Natural killer cell (primary cell): ENCODE measurements around the gene BICC1. TPM values are rescaled to one million over a fixed set of nuclear protein-coding genes. Genes with fewer than 3 reads are reported as not detected.

Experiments
- ATAC-seq, 3 donors: fragments of 150-1000 bp in 2 of 3; fragments of 200-7000 bp in 1 of 3; cut with Tn5 transposase; 1 replicate in 1 of 3; 2 replicates in 2 of 3; pipeline ENCODE4 v1.10.0; 2021; ENCODE audit warnings: mild to moderate bottlenecking in 2 of 3, moderate library complexity in 2 of 3
- DNase-seq, 2 donors: peaks; one replicate each; pipeline versions ENCODE4 v3.0.0 to v3.0.0-alpha.2; 2013 to 2021; ENCODE audit warnings: mixed read lengths in 1 of 2
- H3K27ac ChIP-seq: one replicate; pipeline ENCODE4 v1.5.1; 2013; ENCODE audit warnings: mild to moderate bottlenecking, low read length
- H3K27me3 ChIP-seq: one replicate; pipeline ENCODE4 v1.6.1; 2013; ENCODE audit warnings: low read length; ENCODE audit not compliant: control insufficient read depth, insufficient read depth
- H3K36me3 ChIP-seq: one replicate; pipeline ENCODE4 v1.6.1; 2013; ENCODE audit warnings: low read length; ENCODE audit not compliant: control insufficient read depth, insufficient read depth
- H3K4me1 ChIP-seq: one replicate; pipeline ENCODE4 v1.6.1; 2013; ENCODE audit warnings: low read length; ENCODE audit not compliant: control insufficient read depth, insufficient read depth
- H3K4me3 ChIP-seq: one replicate; pipeline ENCODE4 v1.5.1; 2013; ENCODE audit warnings: low read length
- H3K9me3 ChIP-seq: one replicate; pipeline ENCODE4 v1.6.1; 2013; ENCODE audit warnings: low read length; ENCODE audit not compliant: control insufficient read depth, insufficient read depth
- H3K27ac Mint-ChIP-seq, 2 donors: one replicate each; pipeline ENCODE4 v1.8.0; 2022; ENCODE audit warnings: mild to moderate bottlenecking in 2 of 2, mixed read lengths in 2 of 2, moderate library complexity in 1 of 2
- H3K27me3 Mint-ChIP-seq, 2 donors: one replicate each; pipeline ENCODE4 v1.8.0; 2022; ENCODE audit warnings: low read depth in 2 of 2, mixed read lengths in 2 of 2
- H3K36me3 Mint-ChIP-seq: one replicate; pipeline ENCODE4 v1.8.0; 2022; ENCODE audit warnings: mixed read lengths
- H3K4me1 Mint-ChIP-seq, 2 donors: one replicate each; pipeline ENCODE4 v1.8.0; 2022; ENCODE audit warnings: mixed read lengths in 2 of 2
- H3K4me3 Mint-ChIP-seq: one replicate; pipeline ENCODE4 v1.8.0; 2022; ENCODE audit warnings: mild to moderate bottlenecking, moderate library complexity, mixed read lengths
- H3K9me3 Mint-ChIP-seq, 2 donors: one replicate each; pipeline ENCODE4 v1.8.0; 2022; ENCODE audit warnings: mixed read lengths in 2 of 2
- CTCF ChIP-seq: fragments of 200-600 bp; IDR thresholded peaks from one replicate; pipeline ENCODE4 v1.8.0; 2022; ENCODE audit warnings: antibody characterized with exemption
- WGBS: methylation state at CpG from one replicate; pipeline ENCODE4 v1.1.7; 2013; ENCODE audit warnings: missing lambda C conversion rate; ENCODE audit not compliant: insufficient coverage; 5-methylcytosine and 5-hydroxymethylcytosine counted together
- intact Hi-C: fragments of 100-400 bp; cut with micrococcal nuclease; formaldehyde crosslinking; loops from one replicate; pipeline ENCODE4 v1.14.2; 2022
- total RNA-seq, 4 donors: library from RNA; stranded (reverse); fragments of 120-200 nt in 1 of 4; gene quantifications; one replicate each; pipeline versions ENCODE4 v1.2.3 to v1.2.4, GENCODE V29; 2013 to 2022

The BICC1 gene
- total RNA-seq, 3 donors from 2014 or later (not counting 1 experiment from before 2014, with no cell fraction given): 0.14 TPM; not detected in 2

- H3K27ac Mint-ChIP-seq: no peak overlapping the region
- no peaks in the 10 kb centered on the region for H3K4me1 ChIP-seq
- H3K36me3 ChIP-seq: no peaks in the 10 kb centered on the region
- 90% methylated on average over 7 of the region's 7 CpGs for WGBS
- no peak for TF ChIP-seq CTCF
- H3K4me1 Mint-ChIP-seq: no peaks in the 10 kb centered on the region
- no peaks in the 10 kb centered on the region for H3K27me3 Mint-ChIP-seq
- DNase-seq: no peak
- H3K4me3 ChIP-seq: no peak overlapping the region
- no peaks in the 10 kb centered on the region for H3K36me3 Mint-ChIP-seq
- H3K27ac ChIP-seq: no peak overlapping the region
- H3K9me3 ChIP-seq: no peaks in the 10 kb centered on the region
- H3K9me3 Mint-ChIP-seq: peaks cover 2 to 14% of the 10 kb centered on the region in 2 donors
- intact Hi-C loops: no loop called here
- no peak overlapping the region for H3K4me3 Mint-ChIP-seq
- no peaks in the 10 kb centered on the region for H3K27me3 ChIP-seq
- no peak for ATAC-seq
Observed at GRCh38 chr10:58599927-58600553, 87.4 kb downstream of the BICC1 start.

DNA sequence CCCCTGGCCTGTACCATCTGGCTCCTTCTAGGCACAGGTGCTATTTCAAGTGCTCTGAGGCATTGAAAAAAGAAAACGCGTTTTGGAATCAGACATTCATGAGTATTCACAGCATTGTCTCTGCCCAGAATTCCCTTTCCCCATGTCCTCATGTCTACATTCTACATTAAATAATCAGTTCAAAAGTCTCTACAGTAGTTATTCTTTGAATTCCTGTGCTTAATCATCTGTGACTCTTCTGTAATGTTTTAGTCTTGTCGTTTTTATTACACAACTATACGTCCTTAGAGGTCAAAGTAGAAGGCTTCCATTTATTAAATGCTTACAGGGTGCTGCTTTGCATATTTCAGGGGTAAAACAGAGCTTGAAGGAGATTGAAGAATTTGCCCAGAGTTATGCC, 95.7 kb downstream of the BICC1 start:
- ATAC-seq: no peak
- intact Hi-C loops: no loop called here
- TF ChIP-seq CTCF: no peak
- Mint-ChIP-seq H3K27ac (no peak overlapping the region), H3K4me3 (no peak overlapping the region), H3K27me3 (no peaks in the 10 kb centered on the region), H3K36me3 (no peaks in the 10 kb centered on the region), H3K9me3 (peaks cover 5 to 6% of the 10 kb centered on the region in 2 donors), H3K4me1 (no peaks in the 10 kb centered on the region)
- H3K4me3 ChIP-seq: no peak overlapping the region
- no peaks in the 10 kb centered on the region for H3K27me3 ChIP-seq
- H3K27ac ChIP-seq: no peak overlapping the region
- no peaks in the 10 kb centered on the region for H3K4me1 ChIP-seq
- no peaks in the 10 kb centered on the region for H3K36me3 ChIP-seq
- WGBS: 92% methylated on average over 4 of the region's 4 CpGs
- DNase-seq: no peak
- no peaks in the 10 kb centered on the region for H3K9me3 ChIP-seq

DNA sequence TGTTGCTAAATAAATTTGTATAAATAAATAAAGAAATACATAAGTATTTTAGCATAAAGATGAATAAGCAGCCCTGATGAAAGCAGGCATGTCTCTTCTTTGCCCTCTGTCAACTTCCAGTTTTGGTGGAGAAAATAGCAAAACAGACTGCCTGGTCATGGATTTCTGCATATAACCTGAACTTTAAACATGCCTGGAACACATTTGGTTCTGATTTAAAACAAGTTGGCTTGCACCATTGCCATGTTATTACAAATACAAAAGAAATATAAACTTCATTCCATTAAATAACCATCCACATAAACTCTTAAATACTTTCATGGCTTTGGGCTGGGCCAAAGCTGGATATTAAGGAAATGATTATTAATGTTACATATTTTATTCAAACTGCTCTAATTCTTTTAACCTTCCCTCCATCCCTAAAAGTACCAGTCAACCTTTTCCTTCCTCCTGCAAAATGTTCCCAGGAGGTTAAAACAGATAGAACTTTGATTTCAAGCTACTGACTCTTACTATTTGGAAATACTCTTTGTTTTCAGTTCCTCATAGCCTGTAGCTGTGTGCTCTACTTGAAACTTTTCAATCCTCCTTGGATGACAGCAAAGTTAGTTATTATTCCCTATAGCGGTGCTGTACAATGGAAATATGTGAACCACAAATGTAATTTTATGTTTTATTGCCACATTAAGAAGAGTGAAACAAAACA, 96.3 kb downstream of the BICC1 start:
- no peaks in the 10 kb centered on the region for H3K27me3 ChIP-seq
- H3K4me1 ChIP-seq: no peaks in the 10 kb centered on the region
- Mint-ChIP-seq H3K36me3 (no peaks in the 10 kb centered on the region), H3K9me3 (peaks cover 4 to 6% of the 10 kb centered on the region in 2 donors), H3K4me3 (no peak overlapping the region), H3K27me3 (no peaks in the 10 kb centered on the region), H3K27ac (no peak overlapping the region), H3K4me1 (no peaks in the 10 kb centered on the region)
- ATAC-seq (no peak), DNase-seq (no peak)
- H3K27ac ChIP-seq: no peak overlapping the region
- WGBS: no CpG with 5 or more reads among the region's 1 CpG
- TF ChIP-seq CTCF: no peak
- no peaks in the 10 kb centered on the region for H3K9me3 ChIP-seq
- H3K36me3 ChIP-seq: no peaks in the 10 kb centered on the region
- no peak overlapping the region for H3K4me3 ChIP-seq
- intact Hi-C loops: no loop called here
